B cell (primary cell): ENCODE results near the gene BRSK2. TPM values are rescaled to one million over a fixed set of nuclear protein-coding genes. Genes with fewer than 3 reads are reported as not detected.

Experiments
- ATAC-seq: fragments of 200-7000 bp; cut with Tn5 transposase; one replicate; pipeline ENCODE4 v1.10.0; 2021; ENCODE audit warnings: low read depth, mild to moderate bottlenecking, moderate number of reproducible peaks, moderate library complexity
- CTCF ChIA-PET: fragments of 350-600 bp; sonication (Branson Sonifier 250); formaldehyde crosslinking; loops from one replicate; lab custom pipeline; 2021; ENCODE audit warnings: antibody characterized with exemption, inconsistent platforms; lab: Charles Lee
- POLR2A ChIA-PET: fragments of 350-600 bp; sonication (Branson Sonifier 250); formaldehyde crosslinking; loops from one replicate; lab custom pipeline; 2021; ENCODE audit warnings: antibody characterized with exemption; lab: Charles Lee
- DNase-seq: peaks from one replicate; pipeline ENCODE4 v3.0.0; 2013
- H2AFZ ChIP-seq: 2 replicates; pipeline ENCODE4 v1.6.1; 2012; ENCODE audit warnings: mild to moderate bottlenecking, low read depth, low read length; ENCODE audit not compliant: insufficient read depth, poor library complexity, severe bottlenecking
- H3K27ac ChIP-seq, 2 donors: 1 replicate in 1 of 2; 2 replicates in 1 of 2; pipeline ENCODE4 v1.5.1; 2012 to 2013; ENCODE audit warnings: low read length in 2 of 2, mild to moderate bottlenecking in 2 of 2, moderate library complexity in 1 of 2
- H3K27me3 ChIP-seq, 4 experiments: fragments of 200-600 bp in 1 of 4; sonication (generic) in 1 of 4; replicated peaks in 1 of 4; 1 replicate in 2 of 4; 2 replicates in 2 of 4; pipeline versions ENCODE4 v1.6.1 to v1.7.0; 2013 to 2016; ENCODE audit warnings: low read length in 3 of 4, mild to moderate bottlenecking in 2 of 4, mixed read lengths in 1 of 4, moderate library complexity in 1 of 4; ENCODE audit not compliant: insufficient read depth in 4 of 4, control insufficient read depth in 3 of 4; ENCODE audit errors: control extremely low read depth in 1 of 4
- H3K36me3 ChIP-seq, 2 experiments: replicated peaks in 1 of 2; 1 replicate in 1 of 2; 2 replicates in 1 of 2; pipeline versions ENCODE4 v1.6.1 to v1.7.1; 2013; ENCODE audit warnings: low read length in 1 of 2; ENCODE audit not compliant: insufficient read depth in 2 of 2, control insufficient read depth in 1 of 2; ENCODE audit errors: control extremely low read depth in 1 of 2, extremely low read depth in 1 of 2
- H3K4me1 ChIP-seq, 2 donors: fragments of 200-600 bp in 1 of 2; sonication (generic) in 1 of 2; 1 replicate in 1 of 2; 2 replicates in 1 of 2; pipeline versions ENCODE4 v1.5.1 to v1.6.1; 2013 to 2017; ENCODE audit warnings: low read length in 2 of 2; ENCODE audit not compliant: control insufficient read depth in 2 of 2, insufficient read depth in 2 of 2
- H3K4me2 ChIP-seq: replicated peaks from 2 replicates; pipeline ENCODE3; 2012; ENCODE audit warnings: mild to moderate bottlenecking, low read depth, low read length; ENCODE audit not compliant: poor library complexity, severe bottlenecking
- H3K4me3 ChIP-seq, 5 experiments: fragments of 200-600 bp in 1 of 5; sonication (generic) in 1 of 5; 1 replicate in 3 of 5; 2 replicates in 2 of 5; pipeline versions ENCODE4 v1.5.1 to v1.7.0; 2011 to 2016; ENCODE audit warnings: low read length in 4 of 5, mild to moderate bottlenecking in 4 of 5, low read depth in 2 of 5, control low read depth in 1 of 5, moderate library complexity in 1 of 5; ENCODE audit not compliant: insufficient read depth in 1 of 5; ENCODE audit errors: control extremely low read depth in 1 of 5, extremely low read depth in 1 of 5
- H3K79me2 ChIP-seq: fragments of 200-600 bp; sonication (generic); one replicate; pipeline ENCODE4 v1.6.0; 2016; ENCODE audit warnings: low read length; ENCODE audit not compliant: control insufficient read depth, insufficient read depth
- H3K9ac ChIP-seq: fragments of 200-600 bp; sonication (generic); 2 replicates; pipeline ENCODE4 v1.6.1; 2017; ENCODE audit warnings: mild to moderate bottlenecking, low read length, moderate library complexity
- H3K9me3 ChIP-seq, 3 donors: one replicate each; pipeline versions ENCODE4 v1.6.1 to v1.7.1; 2013; ENCODE audit warnings: low read length in 2 of 3; ENCODE audit not compliant: control insufficient read depth in 2 of 3, insufficient read depth in 1 of 3; ENCODE audit errors: control extremely low read depth in 1 of 3
- H4K20me1 ChIP-seq: 2 replicates; pipeline ENCODE4 v1.6.0; 2012; ENCODE audit warnings: mild to moderate bottlenecking, low read length; ENCODE audit not compliant: insufficient read depth, control insufficient read depth, poor library complexity, severe bottlenecking
- H3K27ac Mint-ChIP-seq: one replicate; pipeline ENCODE4 v1.8.0; 2021; ENCODE audit warnings: mixed read lengths
- H3K27me3 Mint-ChIP-seq: one replicate; pipeline ENCODE4 v1.8.0; 2021; ENCODE audit warnings: mixed read lengths
- H3K4me1 Mint-ChIP-seq: one replicate; pipeline ENCODE4 v1.8.0; 2021; ENCODE audit warnings: mixed read lengths
- H3K4me3 Mint-ChIP-seq: one replicate; pipeline ENCODE4 v1.8.0; 2021; ENCODE audit warnings: mixed read lengths
- H3K9me3 Mint-ChIP-seq: one replicate; pipeline ENCODE4 v1.8.0; 2022; ENCODE audit warnings: mixed read lengths; ENCODE audit not compliant: insufficient read depth
- CTCF ChIP-seq: fragments of 200-600 bp; IDR thresholded peaks from one replicate; pipeline ENCODE4 v1.8.0; 2022; ENCODE audit warnings: antibody characterized with exemption, mild to moderate bottlenecking
- EZH2 ChIP-seq: IDR thresholded peaks from 2 replicates; pipeline ENCODE4 v1.6.1; 2012; ENCODE audit warnings: borderline replicate concordance, low read depth, mild to moderate bottlenecking, moderate library complexity, low read length; ENCODE audit not compliant: insufficient read depth, poor library complexity, severe bottlenecking
- WGBS: methylation state at CpG from one replicate; pipeline ENCODE4 v1.1.5; 2013; ENCODE audit warnings: missing lambda C conversion rate; ENCODE audit not compliant: insufficient coverage; 5-methylcytosine and 5-hydroxymethylcytosine counted together
- intact Hi-C: fragments of 100-400 bp; cut with micrococcal nuclease; formaldehyde crosslinking; loops from one replicate; pipeline ENCODE4 v1.10.0; 2022
- polyA plus RNA-seq: library from polyadenylated mRNA; depleted of rRNA; stranded (reverse); fragments of >200 nt; gene quantifications from 2 replicates; pipeline ENCODE4 v1.2.3, GENCODE V29; 2012
- total RNA-seq, 2 donors: library from RNA; stranded (reverse); fragments of 120-200 nt in 1 of 2; gene quantifications; 1 replicate in 1 of 2; 2 replicates in 1 of 2; pipeline versions ENCODE4 v1.2.3 to v1.2.4, GENCODE V29; 2013 to 2022

BRSK2 gene
- total and polyA plus RNA-seq, 2 donors (not counting 1 experiment from before 2014, with no cell fraction given) = 0.51 to 0.79 TPM

DNA sequence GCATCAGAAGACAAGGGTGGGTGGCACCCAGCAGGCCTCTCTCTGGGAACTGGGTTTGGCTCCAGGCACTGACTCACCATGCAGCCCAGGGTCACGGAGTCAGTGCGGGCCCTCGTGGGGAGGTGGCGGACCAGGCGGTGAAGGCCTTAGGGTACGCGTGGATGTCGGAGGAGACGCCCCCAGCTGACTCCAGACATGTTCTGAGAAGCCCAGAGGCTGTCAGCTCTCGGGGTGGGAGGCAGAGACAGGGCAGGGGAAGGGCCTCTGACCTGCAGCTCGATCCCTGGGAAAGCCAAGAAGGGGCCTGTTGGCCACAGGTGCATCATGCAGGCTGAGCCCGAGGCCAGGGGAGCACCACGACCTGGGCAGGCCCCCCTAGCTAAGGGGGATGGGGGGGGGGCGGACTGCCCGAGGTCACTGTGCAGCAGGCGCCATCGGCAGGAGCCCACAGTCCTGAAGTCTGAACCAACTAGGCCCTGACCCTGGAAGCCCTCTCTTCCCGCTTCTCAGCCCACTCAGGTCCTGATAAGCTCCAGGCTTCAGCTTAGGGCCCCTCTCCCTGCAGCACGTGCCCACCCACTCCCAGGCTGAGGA is 78.8 kb downstream of the BRSK2 start:
- no peaks in the 10 kb centered on the region for H3K27me3 Mint-ChIP-seq
- TF ChIP-seq CTCF = no peak
- no peak for TF ChIP-seq EZH2
- H3K9me3 Mint-ChIP-seq = no peaks in the 10 kb centered on the region
- peaks cover 0 to 13% (median 0%) of the 10 kb centered on the region in 3 donors for H3K9me3 ChIP-seq
- no peak for ATAC-seq
- WGBS = 95% methylated on average over 19 of the region's 19 CpGs
- no peaks in the 10 kb centered on the region for H3K27me3 ChIP-seq
- H3K79me2 ChIP-seq = no peaks in the 10 kb centered on the region
- ChIA-PET POLR2A (interaction anchor here (0.6 kb wide), 1 partner anchor 39 kb away, joined by 8 read pairs; no protein-coding TSS in a partner anchor), CTCF (no interaction called here)
- H3K36me3 ChIP-seq = peaks cover 0 to 24% of the 10 kb centered on the region in 2 experiments
- no peak overlapping the region for H3K27ac ChIP-seq
- H3K4me2 ChIP-seq = no peak overlapping the region
- no peak overlapping the region for H3K27ac Mint-ChIP-seq
- no peak for DNase-seq
- H3K4me3 Mint-ChIP-seq = no peak overlapping the region
- H3K4me1 Mint-ChIP-seq = no peaks in the 10 kb centered on the region
- H3K9ac ChIP-seq = no peak overlapping the region
- H2AFZ ChIP-seq = no peak overlapping the region
- H3K4me1 ChIP-seq = no peaks in the 10 kb centered on the region
- H4K20me1 ChIP-seq = no peaks in the 10 kb centered on the region
- no peak overlapping the region for H3K4me3 ChIP-seq
- intact Hi-C loops = no loop called here

DNA sequence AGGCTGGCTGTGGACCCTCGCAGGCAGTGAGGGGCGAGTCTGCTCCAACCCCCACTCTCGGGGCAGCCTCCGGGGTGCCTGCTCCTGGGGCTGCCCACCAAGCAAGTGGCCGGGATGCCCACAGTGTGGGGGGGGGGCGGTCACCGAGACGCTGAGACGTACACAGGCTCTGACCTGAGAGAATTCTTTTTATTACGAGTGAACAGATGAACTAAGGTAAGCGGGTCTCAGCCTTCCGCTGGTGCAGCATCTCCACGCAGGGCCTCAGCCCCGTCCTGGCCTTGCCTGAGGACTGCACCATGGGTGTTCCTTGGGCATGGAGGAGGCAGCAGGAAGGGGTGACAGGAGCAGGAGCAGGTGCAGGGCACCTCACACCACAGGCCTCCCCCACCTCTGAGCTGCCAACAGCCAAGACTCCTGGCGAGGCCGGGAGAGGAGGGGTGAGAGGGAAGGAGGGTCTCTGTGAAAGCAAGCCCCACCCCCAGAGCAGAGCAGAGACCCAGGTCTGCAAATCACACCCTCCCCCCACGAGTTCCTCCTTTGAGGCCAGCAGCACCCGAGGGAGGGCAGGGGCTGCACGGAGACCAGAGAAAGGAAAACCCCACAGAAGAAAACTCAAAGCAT is 79.7 kb downstream of the BRSK2 start:
- TF ChIP-seq CTCF = no peak
- TF ChIP-seq EZH2 = no peak
- H3K27me3 ChIP-seq = no peaks in the 10 kb centered on the region
- H3K27ac ChIP-seq = no peak overlapping the region
- intact Hi-C loops = no loop called here
- 86% methylated on average over 17 of the region's 19 CpGs for WGBS
- no peak overlapping the region for H2AFZ ChIP-seq
- Mint-ChIP-seq H3K9me3 (no peaks in the 10 kb centered on the region), H3K4me1 (no peaks in the 10 kb centered on the region), H3K27me3 (no peaks in the 10 kb centered on the region), H3K27ac (no peak overlapping the region), H3K4me3 (no peak overlapping the region)
- CTCF ChIA-PET = no interaction called here
- POLR2A ChIA-PET = no interaction called here
- peaks cover 0 to 28% of the 10 kb centered on the region in 2 experiments for H3K36me3 ChIP-seq
- no peak overlapping the region for H3K4me2 ChIP-seq
- no peak overlapping the region for H3K4me3 ChIP-seq
- no peak overlapping the region for H3K9ac ChIP-seq
- ATAC-seq = peak; percentile 17
- H3K79me2 ChIP-seq = no peaks in the 10 kb centered on the region
- H3K9me3 ChIP-seq = peaks cover 0 to 6% (median 0%) of the 10 kb centered on the region in 3 donors
- H3K4me1 ChIP-seq = no peaks in the 10 kb centered on the region
- H4K20me1 ChIP-seq = no peaks in the 10 kb centered on the region
- no peak for DNase-seq
